CD14-positive monocyte (primary cell): Measurements from ENCODE around the gene FGF2. TPM values are rescaled to one million over a fixed set of nuclear protein-coding genes. Genes with fewer than 3 reads are reported as not detected.

Experiments
- DNase-seq, 3 donors: peaks; one replicate each; pipeline ENCODE4 v3.0.0-alpha.2; 2011 to 2022
- H2AFZ ChIP-seq: 2 replicates; pipeline ENCODE4 v1.6.0; 2012; ENCODE audit warnings: mild to moderate bottlenecking, low read depth, low read length, inconsistent platforms; ENCODE audit not compliant: insufficient read depth, poor library complexity, severe bottlenecking
- H3K27ac ChIP-seq, 2 donors: 1 replicate in 1 of 2; 2 replicates in 1 of 2; pipeline ENCODE4 v1.5.1; 2012 to 2013; ENCODE audit warnings: low read length in 2 of 2, control low read depth in 1 of 2, inconsistent platforms in 1 of 2, low read depth in 1 of 2, mild to moderate bottlenecking in 1 of 2
- H3K27me3 ChIP-seq, 2 donors: one replicate each; pipeline versions ENCODE4 v1.6.0 to v1.6.1; 2011 to 2013; ENCODE audit warnings: low read length in 2 of 2; ENCODE audit not compliant: control insufficient read depth in 2 of 2, insufficient read depth in 2 of 2
- H3K36me3 ChIP-seq, 2 donors: replicated peaks in 1 of 2; 1 replicate in 1 of 2; 2 replicates in 1 of 2; pipeline versions ENCODE4 v1.5.1 to v1.6.1; 2012 to 2013; ENCODE audit warnings: low read length in 2 of 2, control low read depth in 1 of 2, inconsistent platforms in 1 of 2, mild to moderate bottlenecking in 1 of 2; ENCODE audit not compliant: insufficient read depth in 2 of 2, control insufficient read depth in 1 of 2
- H3K4me1 ChIP-seq, 2 donors: 1 replicate in 1 of 2; 2 replicates in 1 of 2; pipeline versions ENCODE4 v1.5.1 to v1.6.1; 2012 to 2013; ENCODE audit warnings: low read length in 2 of 2, control low read depth in 1 of 2, inconsistent platforms in 1 of 2, mild to moderate bottlenecking in 1 of 2, moderate library complexity in 1 of 2; ENCODE audit not compliant: insufficient read depth in 2 of 2, control insufficient read depth in 1 of 2
- H3K4me2 ChIP-seq: replicated peaks from 2 replicates; pipeline ENCODE3; 2012; ENCODE audit warnings: low read length, moderate library complexity, mild to moderate bottlenecking; ENCODE audit not compliant: poor library complexity, severe bottlenecking; ENCODE audit errors: extremely low read depth
- H3K4me3 ChIP-seq, 3 experiments: fragments of 200-600 bp in 1 of 3; sonication (generic) in 1 of 3; replicated peaks in 1 of 3; 1 replicate in 2 of 3; 2 replicates in 1 of 3; pipeline ENCODE4 v1.5.1; 2011 to 2013; ENCODE audit warnings: low read length in 3 of 3, mild to moderate bottlenecking in 3 of 3, control low read depth in 2 of 3, low read depth in 2 of 3, inconsistent platforms in 1 of 3, moderate library complexity in 1 of 3
- H3K79me2 ChIP-seq: 2 replicates; pipeline ENCODE4 v1.6.0; 2012; ENCODE audit warnings: mild to moderate bottlenecking, control low read depth, inconsistent platforms, low read length, moderate library complexity; ENCODE audit not compliant: insufficient read depth
- H3K9ac ChIP-seq: 2 replicates; pipeline ENCODE4 v1.6.0; 2017; ENCODE audit warnings: low read length, mild to moderate bottlenecking; ENCODE audit not compliant: insufficient read depth, poor library complexity, severe bottlenecking
- H3K9me3 ChIP-seq, 2 donors: replicated peaks in 1 of 2; 1 replicate in 1 of 2; 2 replicates in 1 of 2; pipeline versions ENCODE4 v1.5.1 to v1.6.1; 2012 to 2013; ENCODE audit warnings: low read length in 2 of 2, control low read depth in 1 of 2; ENCODE audit not compliant: control insufficient read depth in 1 of 2, insufficient read depth in 1 of 2
- H4K20me1 ChIP-seq: 2 replicates; pipeline ENCODE4 v1.6.0; 2012; ENCODE audit warnings: mild to moderate bottlenecking, low read length, control low read depth, moderate library complexity; ENCODE audit not compliant: insufficient read depth
- H3K27ac Mint-ChIP-seq, 7 donors: one replicate each; pipeline ENCODE4 v1.8.0; 2020; ENCODE audit warnings: mild to moderate bottlenecking in 7 of 7, mixed read lengths in 7 of 7, moderate library complexity in 6 of 7, inconsistent platforms in 2 of 7
- H3K27me3 Mint-ChIP-seq, 3 donors: one replicate each; pipeline ENCODE4 v1.8.0; 2021 to 2022; ENCODE audit warnings: low read depth in 3 of 3, mild to moderate bottlenecking in 3 of 3, mixed read lengths in 3 of 3, moderate library complexity in 3 of 3, inconsistent platforms in 1 of 3
- H3K36me3 Mint-ChIP-seq, 2 donors: one replicate each; pipeline ENCODE4 v1.8.0; 2020; ENCODE audit warnings: mixed read lengths in 2 of 2, inconsistent platforms in 1 of 2, mild to moderate bottlenecking in 1 of 2
- H3K4me1 Mint-ChIP-seq: one replicate; pipeline ENCODE4 v1.8.0; 2020; ENCODE audit warnings: mild to moderate bottlenecking, mixed read lengths
- H3K4me3 Mint-ChIP-seq, 2 donors: one replicate each; pipeline ENCODE4 v1.8.0; 2020; ENCODE audit warnings: mild to moderate bottlenecking in 2 of 2, mixed read lengths in 2 of 2, moderate library complexity in 1 of 2
- H3K9me3 Mint-ChIP-seq, 7 donors: one replicate each; pipeline ENCODE4 v1.8.0; 2020 to 2022; ENCODE audit warnings: mixed read lengths in 7 of 7, mild to moderate bottlenecking in 6 of 7, moderate library complexity in 6 of 7, inconsistent platforms in 2 of 7
- WGBS: methylation state at CpG from one replicate; pipeline ENCODE4 v1.1.5; 2013; ENCODE audit warnings: missing lambda C conversion rate; ENCODE audit not compliant: insufficient coverage; 5-methylcytosine and 5-hydroxymethylcytosine counted together
- intact Hi-C, 2 donors: fragments of 100-400 bp; cut with micrococcal nuclease; formaldehyde crosslinking; loops; one replicate each; pipeline versions ENCODE4 v1.15.0 to v1.15.1; 2023
- polyA plus RNA-seq, 3 donors: library from polyadenylated mRNA; depleted of rRNA in 1 of 3; unstranded in 2 of 3; stranded (reverse) in 1 of 3; fragments of 300-500 nt in 2 of 3; fragments of >200 nt in 1 of 3; fragmentation: Illumina TruSeq in 2 of 3; gene quantifications; 1 replicate in 2 of 3; 2 replicates in 1 of 3; pipeline ENCODE4 v1.2.3, GENCODE V29; 2012 to 2021
- TF ChIP-seq, protein P1 (sequence below): fragments of 200-600 bp; IDR thresholded peaks from one replicate; pipeline ENCODE4 v1.8.0; 2022; ENCODE audit warnings: antibody characterized with exemption, mild to moderate bottlenecking

FGF2 gene
- polyA plus RNA-seq, 3 donors = not detected

- no peaks in the 10 kb centered on the region for H3K9me3 ChIP-seq
- H3K27ac Mint-ChIP-seq = no peak overlapping the region
- no peak overlapping the region for H3K27ac ChIP-seq
- H3K27me3 Mint-ChIP-seq = peaks cover 0 to 12% (median 1%) of the 10 kb centered on the region in 3 donors
- no peaks in the 10 kb centered on the region for H3K36me3 Mint-ChIP-seq
- no peaks in the 10 kb centered on the region for H4K20me1 ChIP-seq
- no peak overlapping the region for H2AFZ ChIP-seq
- H3K4me2 ChIP-seq = no peak overlapping the region
- H3K36me3 ChIP-seq = no peaks in the 10 kb centered on the region
- TF ChIP-seq, protein P1, sequence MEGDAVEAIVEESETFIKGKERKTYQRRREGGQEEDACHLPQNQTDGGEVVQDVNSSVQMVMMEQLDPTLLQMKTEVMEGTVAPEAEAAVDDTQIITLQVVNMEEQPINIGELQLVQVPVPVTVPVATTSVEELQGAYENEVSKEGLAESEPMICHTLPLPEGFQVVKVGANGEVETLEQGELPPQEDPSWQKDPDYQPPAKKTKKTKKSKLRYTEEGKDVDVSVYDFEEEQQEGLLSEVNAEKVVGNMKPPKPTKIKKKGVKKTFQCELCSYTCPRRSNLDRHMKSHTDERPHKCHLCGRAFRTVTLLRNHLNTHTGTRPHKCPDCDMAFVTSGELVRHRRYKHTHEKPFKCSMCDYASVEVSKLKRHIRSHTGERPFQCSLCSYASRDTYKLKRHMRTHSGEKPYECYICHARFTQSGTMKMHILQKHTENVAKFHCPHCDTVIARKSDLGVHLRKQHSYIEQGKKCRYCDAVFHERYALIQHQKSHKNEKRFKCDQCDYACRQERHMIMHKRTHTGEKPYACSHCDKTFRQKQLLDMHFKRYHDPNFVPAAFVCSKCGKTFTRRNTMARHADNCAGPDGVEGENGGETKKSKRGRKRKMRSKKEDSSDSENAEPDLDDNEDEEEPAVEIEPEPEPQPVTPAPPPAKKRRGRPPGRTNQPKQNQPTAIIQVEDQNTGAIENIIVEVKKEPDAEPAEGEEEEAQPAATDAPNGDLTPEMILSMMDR = no peak
- H3K9me3 Mint-ChIP-seq = peaks cover 0 to 4% (median 0%) of the 10 kb centered on the region in 7 donors
- no peaks in the 10 kb centered on the region for H3K4me1 Mint-ChIP-seq
- H3K4me1 ChIP-seq = no peaks in the 10 kb centered on the region
- DNase-seq = no peak
- H3K4me3 ChIP-seq = no peak overlapping the region
- no peaks in the 10 kb centered on the region for H3K27me3 ChIP-seq
- H3K9ac ChIP-seq = no peak overlapping the region
- intact Hi-C loops = no loop called here
- WGBS = no CpG with 5 or more reads among the region's 2 CpGs
- H3K79me2 ChIP-seq = no peaks in the 10 kb centered on the region
- H3K4me3 Mint-ChIP-seq = no peak overlapping the region
Measured at GRCh38 chr4:122855353-122855890, 28.8 kb downstream of the FGF2 start.

GRCh38 chr4:122857160-122857559 lies 30.5 kb downstream of the FGF2 start:
- DNase-seq = no peak
- Histone ChIP-seq H2AFZ (no peak overlapping the region), H3K9ac (no peak overlapping the region), H3K79me2 (no peaks in the 10 kb centered on the region), H3K27me3 (no peaks in the 10 kb centered on the region), H3K4me1 (no peaks in the 10 kb centered on the region), H3K4me3 (no peak overlapping the region), H3K9me3 (no peaks in the 10 kb centered on the region), H3K36me3 (no peaks in the 10 kb centered on the region), H3K4me2 (no peak overlapping the region), H3K27ac (no peak overlapping the region), H4K20me1 (no peaks in the 10 kb centered on the region)
- Mint-ChIP-seq H3K9me3 (peaks cover 0 to 4% (median 0%) of the 10 kb centered on the region in 7 donors), H3K4me1 (no peaks in the 10 kb centered on the region), H3K27me3 (peaks cover 5 to 13% (median 6%) of the 10 kb centered on the region in 3 donors), H3K4me3 (no peak overlapping the region), H3K27ac (no peak overlapping the region), H3K36me3 (no peaks in the 10 kb centered on the region)
- intact Hi-C loops = no loop called here
- TF ChIP-seq, protein P1 = no peak
- WGBS = no CpG with 5 or more reads among the region's 2 CpGs
